ENCODE results near the gene BMP5. TPM values are rescaled to one million over a fixed set of nuclear protein-coding genes. Genes with fewer than 3 reads are reported as not detected.

BMP5 gene
- total RNA-seq (2022) (not detected in 2 replicates), Bru-seq, nascent RNA (percentile 9 among the genes with signal in this experiment), BruChase-seq, experiment 1, labeled RNA remaining after a 6-hour chase (percentile 3 among the genes with signal in this experiment), BruChase-seq, experiment 2, labeled RNA remaining after a 2-hour chase (percentile 4 among the genes with signal in this experiment)
- long read RNA-seq, result 0 reads

DNA sequence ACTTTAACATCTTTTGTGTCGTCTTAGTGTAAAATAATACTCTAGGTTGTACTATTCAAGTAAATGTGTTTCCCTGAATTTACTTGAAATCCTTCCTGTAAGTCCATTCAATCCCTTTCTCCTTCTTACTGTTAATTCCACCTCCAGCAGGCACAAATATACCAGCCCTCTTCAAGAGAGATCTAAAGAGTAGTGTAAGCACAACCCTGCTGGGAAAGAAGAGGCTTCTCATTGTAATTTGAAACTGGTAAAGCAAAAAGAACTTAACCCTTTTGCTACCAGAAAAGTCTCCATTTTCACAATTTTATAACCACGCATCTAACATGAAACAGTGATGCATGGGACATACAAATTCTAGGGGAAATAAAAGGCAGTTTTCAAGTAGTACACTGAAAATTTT lies at the start of gene BMP5:
TSS of gene BMP5 (minus strand) at position 191 of the 400 bp plus-strand sequence. CDS start 725 bp downstream, outside the sequence.
- DNase-seq (ENCODE audit: unreplicated experiment), result no peak
- H3K27ac Mint-ChIP-seq (ENCODE audit: low read depth, unreplicated experiment), result no peak within 1 kb of the TSS
- intact Hi-C loops (cut with micrococcal nuclease), result no loop called here
- H3K36me3 Mint-ChIP-seq (ENCODE audit: insufficient read depth, unreplicated experiment), result no peaks in the 10 kb centered on the region
- no peak within 1 kb of the TSS for H3K4me3 Mint-ChIP-seq (ENCODE audit: unreplicated experiment)
- CTCF ChIA-PET, result interaction anchor here (0.7 kb wide), 1 partner anchor 49 kb away, joined by 3 read pairs; no protein-coding TSS in a partner anchor
- TF ChIP-seq, protein P1, sequence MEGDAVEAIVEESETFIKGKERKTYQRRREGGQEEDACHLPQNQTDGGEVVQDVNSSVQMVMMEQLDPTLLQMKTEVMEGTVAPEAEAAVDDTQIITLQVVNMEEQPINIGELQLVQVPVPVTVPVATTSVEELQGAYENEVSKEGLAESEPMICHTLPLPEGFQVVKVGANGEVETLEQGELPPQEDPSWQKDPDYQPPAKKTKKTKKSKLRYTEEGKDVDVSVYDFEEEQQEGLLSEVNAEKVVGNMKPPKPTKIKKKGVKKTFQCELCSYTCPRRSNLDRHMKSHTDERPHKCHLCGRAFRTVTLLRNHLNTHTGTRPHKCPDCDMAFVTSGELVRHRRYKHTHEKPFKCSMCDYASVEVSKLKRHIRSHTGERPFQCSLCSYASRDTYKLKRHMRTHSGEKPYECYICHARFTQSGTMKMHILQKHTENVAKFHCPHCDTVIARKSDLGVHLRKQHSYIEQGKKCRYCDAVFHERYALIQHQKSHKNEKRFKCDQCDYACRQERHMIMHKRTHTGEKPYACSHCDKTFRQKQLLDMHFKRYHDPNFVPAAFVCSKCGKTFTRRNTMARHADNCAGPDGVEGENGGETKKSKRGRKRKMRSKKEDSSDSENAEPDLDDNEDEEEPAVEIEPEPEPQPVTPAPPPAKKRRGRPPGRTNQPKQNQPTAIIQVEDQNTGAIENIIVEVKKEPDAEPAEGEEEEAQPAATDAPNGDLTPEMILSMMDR (IDR thresholded peaks at IDR 0.05; ENCODE audit: unreplicated experiment), result no peak
- H3K4me1 Mint-ChIP-seq (ENCODE audit: insufficient read depth, unreplicated experiment), result peaks cover 8% of the 10 kb centered on the region
- no peaks in the 10 kb centered on the region for H3K27me3 Mint-ChIP-seq (ENCODE audit: insufficient read depth, unreplicated experiment)
- POLR2A ChIA-PET, result no interaction called here
- BruUV-seq (replicated peaks), result no TSS peak
- H3K9me3 Mint-ChIP-seq (ENCODE audit: unreplicated experiment), result no peaks in the 10 kb centered on the region

DNA sequence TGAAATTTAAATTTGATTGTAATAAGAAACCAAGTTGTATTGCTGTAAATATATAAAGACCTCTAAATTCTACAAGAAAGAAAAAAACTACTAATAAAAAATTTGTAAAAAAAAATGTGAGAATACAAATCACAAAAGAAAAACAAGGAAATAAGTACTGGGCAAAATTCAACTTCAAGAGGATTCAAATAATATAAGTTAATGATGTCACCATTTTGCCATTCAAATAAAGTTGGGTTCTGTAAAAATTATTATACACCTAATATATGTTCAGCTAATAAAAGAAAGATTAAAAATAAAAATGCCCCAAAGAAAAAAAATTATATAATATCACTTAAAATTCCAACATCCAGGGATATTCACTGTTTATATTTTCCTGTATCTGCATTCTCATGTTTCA lies 47.0 kb upstream of the BMP5 start:
- TF ChIP-seq, protein P1 (IDR thresholded peaks at IDR 0.05; ENCODE audit: unreplicated experiment), result no peak
- H3K36me3 Mint-ChIP-seq (ENCODE audit: insufficient read depth, unreplicated experiment), result no peaks in the 10 kb centered on the region
- no peak overlapping the region for H3K27ac Mint-ChIP-seq (ENCODE audit: low read depth, unreplicated experiment)
- H3K4me1 Mint-ChIP-seq (ENCODE audit: insufficient read depth, unreplicated experiment), result peaks cover 23% of the 10 kb centered on the region
- no peaks in the 10 kb centered on the region for H3K9me3 Mint-ChIP-seq (ENCODE audit: unreplicated experiment)
- no peaks in the 10 kb centered on the region for H3K27me3 Mint-ChIP-seq (ENCODE audit: insufficient read depth, unreplicated experiment)
- intact Hi-C loops (cut with micrococcal nuclease), result no loop called here
- ChIA-PET POLR2A (no interaction called here), CTCF (no interaction called here)
- H3K4me3 Mint-ChIP-seq (ENCODE audit: unreplicated experiment), result no peak overlapping the region
- BruUV-seq (replicated peaks), result no TSS peak
- no peak for DNase-seq (ENCODE audit: unreplicated experiment)

DNA sequence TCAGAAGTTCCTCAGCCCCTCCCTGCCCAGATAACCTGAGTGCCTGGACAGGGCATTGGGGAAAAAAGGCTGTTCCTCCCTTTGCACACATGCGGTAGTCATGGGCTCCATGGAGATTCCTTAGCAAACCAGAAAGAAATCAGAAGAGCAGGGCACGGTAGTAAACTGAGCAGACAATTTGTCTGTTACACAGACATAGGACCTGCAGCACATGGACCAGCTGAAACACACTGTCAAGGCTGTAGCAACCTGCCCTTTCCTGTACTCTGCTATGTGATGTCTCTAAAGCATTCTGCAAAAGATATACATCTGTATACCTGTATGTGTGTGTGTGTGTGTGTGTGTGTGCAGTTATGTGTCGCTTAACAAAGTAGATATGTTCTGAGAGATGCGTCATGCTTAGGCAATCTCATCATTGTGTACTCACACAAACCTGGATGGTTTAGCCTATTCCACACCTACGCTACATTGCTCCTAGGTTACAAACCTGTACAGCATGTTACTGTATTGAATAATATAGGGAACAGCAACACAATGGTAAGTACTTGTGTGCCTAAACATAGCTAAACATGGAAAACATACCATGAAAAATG lies 44.4 kb upstream of the BMP5 start:
- ChIA-PET CTCF (no interaction called here), POLR2A (no interaction called here)
- Mint-ChIP-seq H3K27me3 (ENCODE audit: insufficient read depth, unreplicated experiment) (no peaks in the 10 kb centered on the region), H3K27ac (ENCODE audit: low read depth, unreplicated experiment) (no peak overlapping the region), H3K36me3 (ENCODE audit: insufficient read depth, unreplicated experiment) (no peaks in the 10 kb centered on the region), H3K9me3 (ENCODE audit: unreplicated experiment) (no peaks in the 10 kb centered on the region), H3K4me3 (ENCODE audit: unreplicated experiment) (no peak overlapping the region), H3K4me1 (ENCODE audit: insufficient read depth, unreplicated experiment) (peaks cover 16% of the 10 kb centered on the region)
- no peak for DNase-seq (ENCODE audit: unreplicated experiment)
- BruUV-seq (replicated peaks), result no TSS peak
- intact Hi-C loops (cut with micrococcal nuclease), result no loop called here
- TF ChIP-seq, protein P1 (IDR thresholded peaks at IDR 0.05; ENCODE audit: unreplicated experiment), result no peak

DNA sequence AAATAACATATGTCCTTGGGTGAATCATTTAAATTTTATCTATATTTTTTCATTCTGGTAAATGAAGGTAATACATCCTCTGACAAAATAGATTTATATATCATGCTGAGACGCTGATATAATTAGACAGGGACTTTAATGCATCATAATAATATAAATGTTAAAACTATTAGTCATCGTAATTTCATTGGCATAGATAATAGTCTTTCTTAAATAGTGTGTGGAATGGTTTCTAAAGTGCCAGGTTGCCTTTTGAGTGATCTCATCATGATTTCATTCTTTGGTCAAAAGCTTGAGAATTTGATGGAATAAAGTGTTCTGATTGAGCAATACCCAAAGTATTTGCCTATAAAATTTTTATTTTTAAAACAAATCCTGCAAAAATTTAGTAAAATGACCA lies 43.2 kb upstream of the BMP5 start:
- TF ChIP-seq, protein P1 (IDR thresholded peaks at IDR 0.05; ENCODE audit: unreplicated experiment), result no peak
- CTCF ChIA-PET, result no interaction called here
- no peaks in the 10 kb centered on the region for H3K27me3 Mint-ChIP-seq (ENCODE audit: insufficient read depth, unreplicated experiment)
- H3K36me3 Mint-ChIP-seq (ENCODE audit: insufficient read depth, unreplicated experiment), result no peaks in the 10 kb centered on the region
- peaks cover 16% of the 10 kb centered on the region for H3K4me1 Mint-ChIP-seq (ENCODE audit: insufficient read depth, unreplicated experiment)
- no peak overlapping the region for H3K27ac Mint-ChIP-seq (ENCODE audit: low read depth, unreplicated experiment)
- DNase-seq (ENCODE audit: unreplicated experiment), result peak; percentile 47
- H3K9me3 Mint-ChIP-seq (ENCODE audit: unreplicated experiment), result no peaks in the 10 kb centered on the region
- intact Hi-C loops (cut with micrococcal nuclease), result no loop called here
- H3K4me3 Mint-ChIP-seq (ENCODE audit: unreplicated experiment), result no peak overlapping the region
- POLR2A ChIA-PET, result interaction anchor here (0.6 to 0.9 kb wide), 2 partner anchors 11 to 12 kb away, joined by 3 read pairs; no protein-coding TSS in a partner anchor
- no TSS peak for BruUV-seq (replicated peaks)

Data from MCF 10A (cell line).